Calu3 (cell line): Measurements from ENCODE around the gene PELO. TPM values are rescaled to one million over a fixed set of nuclear protein-coding genes. Genes with fewer than 3 reads are reported as not detected.

Source experiments
- BruUV-seq: library from RNA; stranded (reverse); fragments of 400-500 nt; replicated peaks from 2 replicates; lab custom pipeline; 2021; lab: Mats Ljungman, UMichigan
- CTCF ChIA-PET: fragments of 300-600 bp; sonication (Branson Sonifier 250); formaldehyde crosslinking; loops from one replicate; lab custom pipeline; 2022; ENCODE audit warnings: antibody characterized with exemption; lab: Charles Lee
- DNase-seq: peaks from one replicate; pipeline ENCODE4 v3.0.0; 2022
- H3K27ac Mint-ChIP-seq: one replicate; pipeline ENCODE4 v1.8.0; 2022; ENCODE audit warnings: mixed read lengths; ENCODE audit not compliant: unreplicated experiment
- H3K27me3 Mint-ChIP-seq: one replicate; pipeline ENCODE4 v1.8.0; 2022; ENCODE audit warnings: mixed read lengths; ENCODE audit not compliant: unreplicated experiment
- H3K36me3 Mint-ChIP-seq: one replicate; pipeline ENCODE4 v1.8.0; 2022; ENCODE audit warnings: mild to moderate bottlenecking, moderate library complexity, mixed read lengths; ENCODE audit not compliant: insufficient read depth, unreplicated experiment
- H3K4me1 Mint-ChIP-seq: one replicate; pipeline ENCODE4 v1.8.0; 2022; ENCODE audit warnings: mild to moderate bottlenecking, low read depth, mixed read lengths; ENCODE audit not compliant: unreplicated experiment
- H3K4me3 Mint-ChIP-seq: one replicate; pipeline ENCODE4 v1.8.0; 2022; ENCODE audit warnings: mild to moderate bottlenecking, low read depth, moderate library complexity, mixed read lengths; ENCODE audit not compliant: unreplicated experiment
- H3K9me3 Mint-ChIP-seq: one replicate; pipeline ENCODE4 v1.8.0; 2022; ENCODE audit warnings: low read depth, mixed read lengths; ENCODE audit not compliant: unreplicated experiment
- intact Hi-C: fragments of 100-400 bp; cut with micrococcal nuclease; formaldehyde crosslinking; loops from one replicate; pipeline ENCODE4 v1.10.0; 2022; ENCODE audit not compliant: unreplicated experiment
- total RNA-seq: library from RNA; stranded (reverse); gene quantifications from 2 replicates; pipeline ENCODE4 v1.2.3, GENCODE V29; 2022
- TF ChIP-seq, protein P1 (sequence below): fragments of 200-600 bp; IDR thresholded peaks from one replicate; pipeline ENCODE4 v1.8.0; 2022; ENCODE audit warnings: antibody characterized with exemption; ENCODE audit not compliant: unreplicated experiment

PELO gene
- total RNA-seq, 1 experiment from 2014 or later, result 24.6 TPM

DNA sequence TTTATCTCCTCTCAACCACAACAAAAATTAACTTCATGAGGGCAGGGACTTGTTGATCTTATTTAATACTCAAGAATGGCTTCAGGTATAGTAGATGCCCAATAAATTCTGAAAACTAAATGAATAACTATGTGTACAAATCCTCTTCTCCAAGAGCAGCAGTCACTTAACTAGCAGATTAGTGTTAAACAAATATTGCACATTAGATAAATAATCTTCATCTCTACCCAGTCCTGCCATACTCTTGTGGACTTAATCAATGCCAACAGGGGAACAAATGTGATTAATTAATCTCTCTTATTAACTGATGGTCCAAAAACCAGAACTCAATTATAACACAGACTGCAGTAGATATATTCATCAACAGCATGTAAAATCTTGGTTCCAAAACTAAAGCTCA lies 15.0 kb upstream of the PELO start:
- H3K27me3 Mint-ChIP-seq, result no peaks in the 10 kb centered on the region
- DNase-seq, result no peak
- TF ChIP-seq, protein P1, sequence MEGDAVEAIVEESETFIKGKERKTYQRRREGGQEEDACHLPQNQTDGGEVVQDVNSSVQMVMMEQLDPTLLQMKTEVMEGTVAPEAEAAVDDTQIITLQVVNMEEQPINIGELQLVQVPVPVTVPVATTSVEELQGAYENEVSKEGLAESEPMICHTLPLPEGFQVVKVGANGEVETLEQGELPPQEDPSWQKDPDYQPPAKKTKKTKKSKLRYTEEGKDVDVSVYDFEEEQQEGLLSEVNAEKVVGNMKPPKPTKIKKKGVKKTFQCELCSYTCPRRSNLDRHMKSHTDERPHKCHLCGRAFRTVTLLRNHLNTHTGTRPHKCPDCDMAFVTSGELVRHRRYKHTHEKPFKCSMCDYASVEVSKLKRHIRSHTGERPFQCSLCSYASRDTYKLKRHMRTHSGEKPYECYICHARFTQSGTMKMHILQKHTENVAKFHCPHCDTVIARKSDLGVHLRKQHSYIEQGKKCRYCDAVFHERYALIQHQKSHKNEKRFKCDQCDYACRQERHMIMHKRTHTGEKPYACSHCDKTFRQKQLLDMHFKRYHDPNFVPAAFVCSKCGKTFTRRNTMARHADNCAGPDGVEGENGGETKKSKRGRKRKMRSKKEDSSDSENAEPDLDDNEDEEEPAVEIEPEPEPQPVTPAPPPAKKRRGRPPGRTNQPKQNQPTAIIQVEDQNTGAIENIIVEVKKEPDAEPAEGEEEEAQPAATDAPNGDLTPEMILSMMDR, result no peak
- H3K4me3 Mint-ChIP-seq, result no peak overlapping the region
- H3K4me1 Mint-ChIP-seq, result no peaks in the 10 kb centered on the region
- intact Hi-C loops, result no loop called here
- CTCF ChIA-PET, result interaction anchor here (0.6 kb wide), 1 partner anchor 1356 kb away, joined by 3 read pairs; no protein-coding TSS in a partner anchor
- BruUV-seq, result no TSS peak
- H3K9me3 Mint-ChIP-seq, result no peaks in the 10 kb centered on the region
- no peak overlapping the region for H3K27ac Mint-ChIP-seq
- no peaks in the 10 kb centered on the region for H3K36me3 Mint-ChIP-seq

DNA sequence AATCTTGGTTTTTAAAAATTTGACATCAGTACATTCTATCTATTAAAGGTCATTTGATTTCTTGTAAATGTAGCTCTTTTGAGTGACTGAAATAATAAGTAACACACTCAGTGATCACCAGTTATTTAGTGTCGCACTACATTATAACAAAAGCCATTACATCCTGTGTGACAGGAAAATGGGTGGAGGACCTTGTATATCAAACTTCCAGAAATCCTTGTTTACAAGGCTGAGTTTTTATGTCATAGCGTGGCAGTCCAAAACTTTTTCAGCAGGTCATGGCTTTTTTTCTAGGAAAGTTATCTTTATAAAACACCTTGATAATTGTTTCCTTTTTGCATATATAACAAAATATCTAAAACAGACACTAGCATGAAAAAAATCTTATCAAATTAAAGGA lies 14.4 kb upstream of the PELO start:
- H3K27ac Mint-ChIP-seq, result no peak overlapping the region
- no peak for DNase-seq
- CTCF ChIA-PET, result interaction anchor here (0.6 to 1.0 kb wide), 2 partner anchors 14 to 1356 kb away, joined by 3 read pairs; no protein-coding TSS in a partner anchor
- no TSS peak for BruUV-seq
- H3K27me3 Mint-ChIP-seq, result no peaks in the 10 kb centered on the region
- intact Hi-C loops, result no loop called here
- no peaks in the 10 kb centered on the region for H3K9me3 Mint-ChIP-seq
- H3K4me3 Mint-ChIP-seq, result no peak overlapping the region
- TF ChIP-seq, protein P1, result no peak
- no peaks in the 10 kb centered on the region for H3K36me3 Mint-ChIP-seq
- H3K4me1 Mint-ChIP-seq, result no peaks in the 10 kb centered on the region

DNA sequence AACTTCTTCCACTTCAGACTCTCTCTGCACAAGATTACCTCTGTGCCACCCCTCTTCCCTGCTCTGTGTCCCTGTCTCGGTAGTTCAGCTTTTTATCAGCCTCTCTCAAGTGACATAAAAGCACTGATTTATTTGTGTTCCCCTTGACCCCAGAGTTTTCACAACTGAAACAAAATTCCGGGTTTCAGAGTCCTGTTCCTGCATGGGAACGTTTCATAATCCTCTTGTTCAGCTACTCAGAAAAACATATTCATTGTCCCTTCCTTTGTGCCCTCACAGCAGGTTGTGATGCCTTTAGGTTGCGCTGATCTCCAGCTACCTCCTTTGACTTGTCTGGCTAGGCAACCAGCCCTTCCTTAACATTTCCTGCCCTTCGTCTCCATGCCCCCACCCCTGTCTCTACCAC lies 13.7 kb upstream of the PELO start:
- BruUV-seq, result no TSS peak
- no peak overlapping the region for H3K27ac Mint-ChIP-seq
- H3K9me3 Mint-ChIP-seq, result no peaks in the 10 kb centered on the region
- TF ChIP-seq, protein P1, result no peak
- CTCF ChIA-PET, result interaction anchor here (1.0 kb wide), 1 partner anchor 15 kb away, joined by 3 read pairs; no protein-coding TSS in a partner anchor
- intact Hi-C loops, result no loop called here
- no peaks in the 10 kb centered on the region for H3K4me1 Mint-ChIP-seq
- no peaks in the 10 kb centered on the region for H3K36me3 Mint-ChIP-seq
- H3K4me3 Mint-ChIP-seq, result no peak overlapping the region
- no peak for DNase-seq
- H3K27me3 Mint-ChIP-seq, result no peaks in the 10 kb centered on the region

DNA sequence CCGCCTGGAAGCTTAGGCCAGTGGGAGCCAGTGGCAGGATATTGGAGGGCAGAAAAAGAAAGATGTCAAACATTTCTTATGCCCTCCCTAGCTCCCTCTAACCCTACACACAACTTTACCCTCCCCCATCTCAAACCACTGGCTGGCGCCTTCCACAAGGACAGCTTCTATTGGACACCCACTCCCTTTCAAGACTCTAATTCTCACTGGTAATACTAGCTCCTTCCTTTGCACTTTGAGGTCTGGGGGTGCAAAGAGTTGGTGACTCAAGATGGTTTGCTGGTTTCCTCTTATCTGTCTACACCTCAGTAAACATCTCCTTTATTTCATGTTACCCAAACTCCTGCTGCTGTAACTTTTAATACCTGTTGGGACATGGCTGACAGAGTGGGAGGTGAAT lies 11.6 kb upstream of the PELO start:
- no peaks in the 10 kb centered on the region for H3K27me3 Mint-ChIP-seq
- intact Hi-C loops, result no loop called here
- DNase-seq, result no peak
- no TSS peak for BruUV-seq
- H3K36me3 Mint-ChIP-seq, result no peaks in the 10 kb centered on the region
- no peak overlapping the region for H3K4me3 Mint-ChIP-seq
- CTCF ChIA-PET, result interaction anchor here (1.4 kb wide), 1 partner anchor 36 kb away, joined by 3 read pairs; no protein-coding TSS in a partner anchor
- H3K9me3 Mint-ChIP-seq, result peaks cover under 1% of the 10 kb centered on the region
- H3K27ac Mint-ChIP-seq, result no peak overlapping the region
- H3K4me1 Mint-ChIP-seq, result no peaks in the 10 kb centered on the region
- TF ChIP-seq, protein P1, result no peak
